ENCODE measurements around the gene MAP3K14. TPM values are rescaled to one million over a fixed set of nuclear protein-coding genes. Genes with fewer than 3 reads are reported as not detected.
A peak's percentile ranks its signal among the peaks of the same experiment; 100 is the strongest.

The MAP3K14 gene
- total RNA-seq, 2 donors from 2014 or later, result 4.6 to 5.5 TPM

- Mint-ChIP-seq H3K4me3 (no peak overlapping the region), H3K4me1 (peaks cover 4% of the 10 kb centered on the region), H3K27me3 (ENCODE audit: insufficient read depth) (peaks cover 64% of the 10 kb centered on the region), H3K36me3 (ENCODE audit: low read depth) (no peaks in the 10 kb centered on the region), H3K27ac (no peak overlapping the region), H3K9me3 (no peaks in the 10 kb centered on the region)
- H3K27ac ChIP-seq (ENCODE audit: low read depth, low read length), result no peak overlapping the region
- no peaks in the 10 kb centered on the region for H3K36me3 ChIP-seq (ENCODE audit: control insufficient read depth, insufficient read depth, low read length)
- no peaks in the 10 kb centered on the region for H3K4me1 ChIP-seq (ENCODE audit: control insufficient read depth, insufficient read depth, low read length)
- peak; percentile 98 for DNase-seq
- WGBS, 2 experiments (ENCODE audit: insufficient coverage in 1 of 2, insufficient read length in 1 of 2), result 20 to 32% methylated on average over 9 to 12 of the region's 12 CpGs
- H3K4me3 ChIP-seq (ENCODE audit: low read length), result no peak overlapping the region
- peaks cover 52% of the 10 kb centered on the region for H3K27me3 ChIP-seq (ENCODE audit: control insufficient read depth, insufficient read depth, low read length, poor library complexity, severe bottlenecking)
- H3K9me3 ChIP-seq (ENCODE audit: control insufficient read depth, low read length), result no peaks in the 10 kb centered on the region
- no peak overlapping the region for H3K9ac ChIP-seq (ENCODE audit: extremely low read depth, low read length, poor library complexity, severe bottlenecking)
- TF ChIP-seq CTCF (conservative IDR thresholded peaks at IDR 0.05), result peak; percentile 92
Measured at GRCh38 chr17:45218895-45219661, 97.7 kb downstream of the MAP3K14 start.

Other genes starting within 250 kb of the MAP3K14 start
- gene PLCD3, start 184.5 kb downstream of the MAP3K14 start, total RNA-seq, result 10 to 100 TPM; 34.8 to 42.9 TPM
- 10 to 100 TPM; 17.4 to 19.5 TPM for gene ACBD4, start 181.3 kb downstream of the MAP3K14 start, total RNA-seq
- gene HEXIM1, start 168.5 kb downstream of the MAP3K14 start, total RNA-seq, result 10 to 100 TPM; 37.0 to 39.2 TPM
- gene HEXIM2, start 155.1 kb downstream of the MAP3K14 start, total RNA-seq, result 10 to 100 TPM; 12.9 to 13.1 TPM
- 1 to 10 TPM; 3.5 to 4.5 TPM for gene FMNL1, start 95.1 kb downstream of the MAP3K14 start, total RNA-seq
- gene SPATA32, start 54.9 kb downstream of the MAP3K14 start, total RNA-seq, result under 1 TPM in 1 of 2 donors, not detected in 1; 0.18 TPM
- gene ARHGAP27, start 115.8 kb upstream of the MAP3K14 start, total RNA-seq, result 10 to 100 TPM; 16.4 to 20.6 TPM
- 10 to 100 TPM; 18.4 to 29.8 TPM for gene PLEKHM1, start 173.7 kb upstream of the MAP3K14 start, total RNA-seq